ENCODE measurements around the gene TTLL1.

Gene TTLL1

GRCh38 chr22:43015677-43016042 is 73.5 kb downstream of the TTLL1 start:
- no peak for TF ChIP-seq TAF1 (IDR thresholded peaks at IDR 0.05; ENCODE audit: borderline replicate concordance, low read depth, low read length)
- TF ChIP-seq POLR2AphosphoS5 (IDR thresholded peaks at IDR 0.05; ENCODE audit: low read depth, low read length) = no peak
- no peak for TF ChIP-seq POLR2A (IDR thresholded peaks at IDR 0.05; ENCODE audit: low read depth, low read length)
- DNase-seq (ENCODE audit: insufficient read length) (no peak), FAIRE-seq (no peak)

- TF ChIP-seq TAF1 (IDR thresholded peaks at IDR 0.05; ENCODE audit: borderline replicate concordance, low read depth, low read length) = peak; percentile 78
- TF ChIP-seq POLR2AphosphoS5 (IDR thresholded peaks at IDR 0.05; ENCODE audit: low read depth, low read length) = peak; percentile 95
- TF ChIP-seq POLR2A (IDR thresholded peaks at IDR 0.05; ENCODE audit: low read depth, low read length) = peak; percentile 98
- peak; percentile 100 for DNase-seq (ENCODE audit: insufficient read length)
- FAIRE-seq = peak; percentile 95
Measured at GRCh38 chr22:43014869-43015676, 74.1 kb downstream of the TTLL1 start, which contains the start of gene PACSIN2. Gene PACSIN2 (minus strand): TSS chr22:43015149. CDS start chr22:42912080, 103,069 bp downstream.

- peak; percentile 56 for DNase-seq (ENCODE audit: insufficient read length)
- FAIRE-seq = peak; percentile 68
- no peak for TF ChIP-seq POLR2AphosphoS5 (IDR thresholded peaks at IDR 0.05; ENCODE audit: low read depth, low read length)
- TF ChIP-seq TAF1 (IDR thresholded peaks at IDR 0.05; ENCODE audit: borderline replicate concordance, low read depth, low read length) = no peak
- TF ChIP-seq POLR2A (IDR thresholded peaks at IDR 0.05; ENCODE audit: low read depth, low read length) = no peak
Measured at GRCh38 chr22:43014316-43014868, 74.8 kb downstream of the TTLL1 start.

GRCh38 chr22:43013355-43014315 is 75.6 kb downstream of the TTLL1 start:
- TF ChIP-seq TAF1 (IDR thresholded peaks at IDR 0.05; ENCODE audit: borderline replicate concordance, low read depth, low read length) (no peak), POLR2AphosphoS5 (IDR thresholded peaks at IDR 0.05; ENCODE audit: low read depth, low read length) (no peak), POLR2A (IDR thresholded peaks at IDR 0.05; ENCODE audit: low read depth, low read length) (no peak)
- FAIRE-seq = peak; percentile 66
- DNase-seq (ENCODE audit: insufficient read length) = no peak

- TF ChIP-seq POLR2AphosphoS5 (IDR thresholded peaks at IDR 0.05; ENCODE audit: low read depth, low read length) = no peak
- no peak for TF ChIP-seq POLR2A (IDR thresholded peaks at IDR 0.05; ENCODE audit: low read depth, low read length)
- TF ChIP-seq TAF1 (IDR thresholded peaks at IDR 0.05; ENCODE audit: borderline replicate concordance, low read depth, low read length) = no peak
- FAIRE-seq = no peak
- no peak for DNase-seq (ENCODE audit: insufficient read length)
Measured at GRCh38 chr22:43012390-43012789, 76.8 kb downstream of the TTLL1 start.

GRCh38 chr22:43011079-43011478 is 78.1 kb downstream of the TTLL1 start:
- no peak for FAIRE-seq
- TF ChIP-seq POLR2AphosphoS5 (IDR thresholded peaks at IDR 0.05; ENCODE audit: low read depth, low read length) (no peak), TAF1 (IDR thresholded peaks at IDR 0.05; ENCODE audit: borderline replicate concordance, low read depth, low read length) (no peak), POLR2A (IDR thresholded peaks at IDR 0.05; ENCODE audit: low read depth, low read length) (no peak)
- DNase-seq (ENCODE audit: insufficient read length) = no peak

- TF ChIP-seq TAF1 (IDR thresholded peaks at IDR 0.05; ENCODE audit: borderline replicate concordance, low read depth, low read length) (no peak), POLR2AphosphoS5 (IDR thresholded peaks at IDR 0.05; ENCODE audit: low read depth, low read length) (no peak), POLR2A (IDR thresholded peaks at IDR 0.05; ENCODE audit: low read depth, low read length) (no peak)
- FAIRE-seq (no peak), DNase-seq (ENCODE audit: insufficient read length) (no peak)
Measured at GRCh38 chr22:43009444-43009843, 79.7 kb downstream of the TTLL1 start.

- DNase-seq (ENCODE audit: insufficient read length) (no peak), FAIRE-seq (no peak)
Measured at GRCh38 chr22:43008921-43009320, 80.3 kb downstream of the TTLL1 start.

GRCh38 chr22:43008509-43008908 is 80.7 kb downstream of the TTLL1 start:
- FAIRE-seq = no peak
- no peak for DNase-seq (ENCODE audit: insufficient read length)
- TF ChIP-seq POLR2AphosphoS5 (IDR thresholded peaks at IDR 0.05; ENCODE audit: low read depth, low read length) = no peak
- no peak for TF ChIP-seq POLR2A (IDR thresholded peaks at IDR 0.05; ENCODE audit: low read depth, low read length)
- TF ChIP-seq TAF1 (IDR thresholded peaks at IDR 0.05; ENCODE audit: borderline replicate concordance, low read depth, low read length) = no peak

More at GRCh38 chr22:43008921-43009320, 80.3 kb downstream of the TTLL1 start:
- TF ChIP-seq POLR2AphosphoS5 (IDR thresholded peaks at IDR 0.05; ENCODE audit: low read depth, low read length) (no peak), TAF1 (IDR thresholded peaks at IDR 0.05; ENCODE audit: borderline replicate concordance, low read depth, low read length) (no peak), POLR2A (IDR thresholded peaks at IDR 0.05; ENCODE audit: low read depth, low read length) (no peak)

- DNase-seq (ENCODE audit: insufficient read length) (no peak), FAIRE-seq (no peak)
- TF ChIP-seq POLR2A (IDR thresholded peaks at IDR 0.05; ENCODE audit: low read depth, low read length) (no peak), POLR2AphosphoS5 (IDR thresholded peaks at IDR 0.05; ENCODE audit: low read depth, low read length) (no peak), TAF1 (IDR thresholded peaks at IDR 0.05; ENCODE audit: borderline replicate concordance, low read depth, low read length) (no peak)
Measured at GRCh38 chr22:43007519-43008102, 81.6 kb downstream of the TTLL1 start.

- no peak for TF ChIP-seq POLR2AphosphoS5 (IDR thresholded peaks at IDR 0.05; ENCODE audit: low read depth, low read length)
- TF ChIP-seq POLR2A (IDR thresholded peaks at IDR 0.05; ENCODE audit: low read depth, low read length) = no peak
- no peak for TF ChIP-seq TAF1 (IDR thresholded peaks at IDR 0.05; ENCODE audit: borderline replicate concordance, low read depth, low read length)
- no peak for FAIRE-seq
- DNase-seq (ENCODE audit: insufficient read length) = no peak
Measured at GRCh38 chr22:43006753-43007152, 82.4 kb downstream of the TTLL1 start.

All from GM12892 (cell line).